BLaER1 (cell line): ENCODE measurements around the gene AACS.

Source experiments
- H3K27ac ChIP-seq: shearing (Covaris generic); formaldehyde crosslinking; 2 replicates; pipeline ENCODE4 v1.8.1; 2022
- H3K27me3 ChIP-seq: shearing (Covaris generic); formaldehyde crosslinking; 2 replicates; pipeline ENCODE4 v1.8.1; 2022
- H3K36me3 ChIP-seq: shearing (Covaris generic); formaldehyde crosslinking; 2 replicates; pipeline ENCODE4 v1.8.1; 2022
- H3K4me1 ChIP-seq: shearing (Covaris generic); formaldehyde crosslinking; 2 replicates; pipeline ENCODE4 v1.8.1; 2022
- H3K4me2 ChIP-seq: shearing (Covaris generic); formaldehyde crosslinking; 2 replicates; pipeline ENCODE4 v1.8.1; 2022
- H3K4me3 ChIP-seq: shearing (Covaris generic); formaldehyde crosslinking; 2 replicates; pipeline ENCODE4 v1.8.1; 2022
- H3K9ac ChIP-seq: shearing (Covaris generic); formaldehyde crosslinking; 2 replicates; pipeline ENCODE4 v1.8.1; 2022
- H3K9me3 ChIP-seq: shearing (Covaris generic); formaldehyde crosslinking; 2 replicates; pipeline ENCODE4 v1.8.1; 2022
- H4K20me1 ChIP-seq: shearing (Covaris generic); formaldehyde crosslinking; 2 replicates; pipeline ENCODE4 v1.8.1; 2022
- Cebpa-rat ChIP-seq: shearing (Covaris generic); IDR thresholded peaks from 2 replicates; pipeline ENCODE4 v1.8.1; 2022

The AACS gene

DNA sequence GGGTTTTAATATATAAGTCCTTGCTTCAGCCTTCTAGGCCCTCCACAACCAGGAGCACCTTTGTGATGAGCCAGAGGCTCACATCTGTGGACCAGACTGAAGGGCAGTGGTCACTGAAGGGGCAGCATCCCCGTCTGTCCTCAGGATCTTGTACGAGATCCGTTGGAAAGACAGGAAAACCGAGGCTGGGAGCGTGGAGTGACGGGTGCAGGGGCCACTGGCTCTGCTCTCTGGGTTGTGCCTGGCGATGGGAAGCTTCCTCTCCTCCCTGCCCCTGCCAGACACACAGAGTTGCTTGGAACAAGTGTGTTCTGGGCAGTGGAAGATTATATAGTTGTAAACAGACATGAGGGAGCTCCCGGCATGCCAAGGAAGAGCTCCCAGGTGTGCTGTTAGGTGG is 48.0 kb downstream of the AACS start:
- no peak overlapping the region for H3K4me2 ChIP-seq
- no peak overlapping the region for H3K27ac ChIP-seq
- H3K9me3 ChIP-seq = peaks cover 14% of the 10 kb centered on the region
- H3K4me3 ChIP-seq = no peak overlapping the region
- no peaks in the 10 kb centered on the region for H4K20me1 ChIP-seq
- TF ChIP-seq Cebpa-rat = no peak
- H3K36me3 ChIP-seq = peaks cover 62% of the 10 kb centered on the region
- no peaks in the 10 kb centered on the region for H3K27me3 ChIP-seq
- H3K9ac ChIP-seq = no peak overlapping the region
- H3K4me1 ChIP-seq = peaks cover 38% of the 10 kb centered on the region

DNA sequence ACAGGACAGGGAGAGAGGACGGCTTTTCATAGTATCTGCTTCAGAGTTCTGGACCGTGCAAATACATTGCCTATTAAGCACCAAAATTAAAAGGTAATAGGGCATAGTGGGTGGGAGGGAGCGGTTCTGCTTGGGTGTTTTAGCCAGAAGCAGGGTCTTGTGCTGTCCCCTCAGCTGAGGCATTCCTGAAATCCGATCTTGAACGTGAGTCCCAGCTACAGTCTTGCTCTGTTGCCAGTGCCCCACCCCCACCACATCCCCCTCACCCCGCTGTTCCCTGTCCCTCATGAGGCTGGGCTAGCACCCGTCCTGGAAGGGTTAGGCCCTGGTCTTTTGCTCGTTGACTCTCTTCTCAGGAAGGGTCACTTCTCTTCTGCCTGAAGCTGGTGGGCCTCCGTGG is 48.6 kb downstream of the AACS start:
- Histone ChIP-seq H3K36me3 (peaks cover 66% of the 10 kb centered on the region), H3K9me3 (peaks cover 19% of the 10 kb centered on the region), H3K9ac (no peak overlapping the region), H3K4me1 (peaks cover 36% of the 10 kb centered on the region), H3K27ac (no peak overlapping the region), H3K4me2 (no peak overlapping the region), H4K20me1 (no peaks in the 10 kb centered on the region), H3K27me3 (no peaks in the 10 kb centered on the region), H3K4me3 (no peak overlapping the region)
- TF ChIP-seq Cebpa-rat = no peak

DNA sequence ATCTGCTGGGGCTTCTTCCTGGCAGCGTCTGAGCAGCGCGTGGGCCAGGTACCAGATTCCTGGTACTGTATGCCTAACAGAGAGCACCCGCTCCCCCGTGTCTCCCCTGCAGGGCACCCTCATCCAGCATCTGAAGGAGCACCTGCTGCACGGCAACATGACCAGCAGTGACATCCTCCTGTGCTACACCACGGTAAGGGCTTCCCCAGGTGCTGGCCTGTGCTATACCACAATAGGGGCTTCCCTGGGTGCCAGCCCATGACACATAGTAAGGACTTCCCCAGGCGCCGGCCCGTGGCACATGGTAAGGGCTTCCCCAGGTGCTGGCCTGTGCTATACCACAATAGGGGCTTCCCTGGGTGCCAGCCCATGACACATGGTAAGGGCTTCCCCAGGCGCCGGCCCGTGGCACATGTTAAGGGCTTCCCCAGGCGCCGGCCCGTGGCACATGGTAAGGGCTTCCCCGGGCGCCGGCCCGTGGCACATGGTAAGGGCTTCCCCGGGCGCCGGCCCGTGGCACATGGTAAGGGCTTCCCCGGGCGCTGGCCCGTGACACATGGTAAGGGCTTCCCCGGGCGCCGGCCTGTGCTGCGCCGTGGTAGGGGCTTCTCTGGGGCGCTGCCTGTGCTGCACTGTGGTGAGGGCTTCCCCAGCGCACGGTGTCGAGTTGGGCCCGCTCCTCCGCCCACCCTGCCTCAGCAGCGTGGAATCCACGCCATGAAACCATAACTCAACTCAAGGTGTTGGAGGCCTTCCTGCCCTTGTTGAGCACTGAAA is 49.3 kb downstream of the AACS start:
- peaks cover 34% of the 10 kb centered on the region for H3K4me1 ChIP-seq
- H3K4me3 ChIP-seq = no peak overlapping the region
- H3K27me3 ChIP-seq = no peaks in the 10 kb centered on the region
- no peak overlapping the region for H3K27ac ChIP-seq
- TF ChIP-seq Cebpa-rat = no peak
- peaks cover 26% of the 10 kb centered on the region for H3K9me3 ChIP-seq
- H3K36me3 ChIP-seq = peaks cover 67% of the 10 kb centered on the region
- no peak overlapping the region for H3K4me2 ChIP-seq
- no peak overlapping the region for H3K9ac ChIP-seq
- H4K20me1 ChIP-seq = no peaks in the 10 kb centered on the region

DNA sequence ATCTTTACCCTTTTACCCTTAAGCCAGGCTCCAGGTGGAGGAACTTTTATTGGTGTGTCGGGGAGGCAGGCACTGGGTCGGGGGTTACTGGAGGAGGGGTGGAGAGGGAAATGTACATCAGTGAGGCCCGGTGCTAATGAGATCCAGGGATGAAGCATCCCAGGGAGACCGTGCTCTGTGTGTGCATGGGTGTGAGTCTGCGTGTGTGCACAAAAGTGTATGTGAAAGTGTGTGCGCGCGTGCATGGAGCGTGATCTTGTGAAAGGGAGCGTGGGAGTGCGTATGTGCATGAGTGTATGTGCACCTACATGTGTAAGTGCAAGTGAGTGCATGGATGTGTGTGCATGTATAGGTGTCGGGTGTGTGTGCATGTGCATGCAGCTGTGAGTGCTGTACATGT is 55.3 kb downstream of the AACS start:
- Histone ChIP-seq H3K4me3 (no peak overlapping the region), H3K9me3 (peaks cover 19% of the 10 kb centered on the region; the same call in 1 of the 2 replicates), H4K20me1 (no peaks in the 10 kb centered on the region), H3K4me1 (peaks cover 19% of the 10 kb centered on the region), H3K4me2 (no peak overlapping the region), H3K27me3 (no peaks in the 10 kb centered on the region), H3K27ac (no peak overlapping the region), H3K9ac (no peak overlapping the region), H3K36me3 (peaks cover 62% of the 10 kb centered on the region)
- no peak for TF ChIP-seq Cebpa-rat

DNA sequence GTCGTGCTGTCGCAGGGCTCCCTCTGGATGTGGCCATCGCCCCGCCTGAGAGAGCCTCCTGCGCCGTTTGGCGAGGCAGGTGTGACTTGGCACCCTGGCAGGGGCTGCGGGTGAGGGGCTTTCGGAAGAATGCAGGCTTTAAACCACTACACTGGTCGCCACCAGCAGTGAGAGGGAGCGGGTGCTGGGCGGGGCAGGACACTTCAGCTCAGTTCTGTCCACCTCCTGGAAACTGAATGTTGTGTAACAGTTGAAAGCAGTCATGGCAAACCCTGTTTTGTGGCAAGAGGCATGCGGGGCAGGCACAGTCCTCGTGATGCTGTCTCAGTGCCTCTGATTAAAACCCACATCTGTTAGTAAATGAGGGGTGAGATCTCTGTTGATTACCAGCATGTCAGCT is 55.9 kb downstream of the AACS start:
- Histone ChIP-seq H3K9ac (no peak overlapping the region), H3K4me1 (peaks cover 13% of the 10 kb centered on the region), H4K20me1 (no peaks in the 10 kb centered on the region), H3K27ac (no peak overlapping the region), H3K27me3 (no peaks in the 10 kb centered on the region), H3K36me3 (peaks cover 62% of the 10 kb centered on the region), H3K4me3 (no peak overlapping the region), H3K4me2 (no peak overlapping the region), H3K9me3 (peaks cover 19% of the 10 kb centered on the region; the same call in 1 of the 2 replicates)
- no peak for TF ChIP-seq Cebpa-rat

DNA sequence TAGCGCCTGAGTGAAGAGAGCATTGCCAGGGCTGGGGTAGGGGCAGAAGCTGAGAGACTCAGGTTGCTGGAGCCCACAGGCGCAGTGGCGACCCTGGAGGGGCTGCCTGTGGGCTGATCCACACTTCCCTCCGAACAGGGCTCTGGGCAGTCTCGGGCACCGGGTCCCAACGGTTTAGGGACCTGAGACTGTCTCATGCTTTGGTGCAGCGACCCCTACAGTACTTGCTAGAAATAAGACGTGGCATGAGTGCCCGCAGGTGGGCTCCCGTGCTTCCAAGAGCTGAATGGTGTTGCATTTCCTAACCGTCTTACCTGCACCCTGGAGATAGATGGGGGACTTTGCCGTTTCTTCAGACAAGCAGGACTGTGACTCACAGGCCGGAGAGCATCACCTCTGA is 57.4 kb downstream of the AACS start:
- H3K27me3 ChIP-seq = no peaks in the 10 kb centered on the region
- TF ChIP-seq Cebpa-rat = no peak
- no peak overlapping the region for H3K27ac ChIP-seq
- H3K4me3 ChIP-seq = no peak overlapping the region
- H3K36me3 ChIP-seq = peaks cover 56% of the 10 kb centered on the region
- no peaks in the 10 kb centered on the region for H4K20me1 ChIP-seq
- H3K9ac ChIP-seq = no peak overlapping the region
- H3K9me3 ChIP-seq = peaks cover 19% of the 10 kb centered on the region; the same call in 1 of the 2 replicates
- peaks cover 11% of the 10 kb centered on the region; the same call in 1 of the 2 replicates for H3K4me1 ChIP-seq
- no peak overlapping the region for H3K4me2 ChIP-seq

DNA sequence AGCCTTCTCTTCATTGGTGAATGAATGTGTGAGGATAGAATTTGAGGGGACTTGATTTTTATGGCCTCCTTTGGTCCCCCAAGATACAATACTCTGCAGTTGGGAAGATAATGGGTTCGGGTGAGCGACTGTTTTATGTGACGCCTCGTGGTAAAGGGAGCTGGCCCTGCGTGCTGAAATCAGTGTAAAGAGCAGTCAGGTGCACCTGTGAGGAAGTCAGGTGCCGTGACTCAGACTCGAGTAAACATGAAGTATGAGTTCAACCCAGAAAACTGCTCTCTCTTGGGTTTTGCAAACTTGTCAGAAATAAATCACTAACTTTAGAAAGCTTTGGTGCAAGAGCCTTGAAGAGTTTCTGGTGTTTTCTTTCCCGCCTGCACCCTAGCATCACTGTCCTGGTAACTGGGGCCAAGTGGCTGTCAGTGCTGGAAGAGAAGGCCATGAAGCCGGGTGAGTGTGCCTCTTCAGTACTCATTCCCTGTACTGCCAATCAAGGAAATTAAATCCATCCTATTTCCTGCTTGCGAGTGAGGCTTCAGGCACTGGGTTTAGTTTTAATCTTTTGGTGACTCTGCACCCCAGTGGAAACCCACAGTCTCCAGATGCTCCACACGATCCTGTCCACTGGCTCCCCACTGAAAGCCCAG is 59.2 kb downstream of the AACS start:
- Histone ChIP-seq H4K20me1 (no peaks in the 10 kb centered on the region), H3K36me3 (peaks cover 51% of the 10 kb centered on the region), H3K4me1 (peaks cover 24% of the 10 kb centered on the region), H3K9me3 (peaks cover 4% of the 10 kb centered on the region; the same call in 1 of the 2 replicates), H3K27me3 (no peaks in the 10 kb centered on the region), H3K4me3 (no peak overlapping the region), H3K9ac (no peak overlapping the region), H3K4me2 (no peak overlapping the region), H3K27ac (no peak overlapping the region)
- TF ChIP-seq Cebpa-rat = no peak

DNA sequence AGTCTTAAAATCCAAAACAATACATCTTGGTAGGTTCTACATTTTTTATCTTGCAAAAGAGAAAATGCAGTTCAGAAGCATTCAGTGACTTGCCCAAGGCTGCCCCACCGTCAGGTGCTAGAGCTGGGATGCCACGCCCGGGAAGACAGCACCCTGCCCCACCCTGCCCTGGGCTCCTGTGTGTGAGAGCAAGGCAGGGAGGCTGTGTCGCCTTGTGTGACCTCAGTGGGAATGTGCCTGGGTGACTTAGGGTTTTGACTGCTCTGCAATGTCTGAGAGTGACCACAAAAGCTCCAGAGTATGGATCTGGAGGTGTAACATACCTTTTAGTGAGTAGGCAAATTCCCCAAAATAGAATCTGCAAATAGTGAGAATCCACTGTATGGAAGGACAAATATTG is 60.0 kb downstream of the AACS start:
- H3K9ac ChIP-seq = no peak overlapping the region
- no peak overlapping the region for H3K4me2 ChIP-seq
- H3K36me3 ChIP-seq = peaks cover 50% of the 10 kb centered on the region
- H3K27ac ChIP-seq = no peak overlapping the region
- TF ChIP-seq Cebpa-rat = no peak
- H4K20me1 ChIP-seq = no peaks in the 10 kb centered on the region
- peaks cover 33% of the 10 kb centered on the region for H3K4me1 ChIP-seq
- peaks cover 6% of the 10 kb centered on the region; the same call in 1 of the 2 replicates for H3K9me3 ChIP-seq
- no peaks in the 10 kb centered on the region for H3K27me3 ChIP-seq
- H3K4me3 ChIP-seq = no peak overlapping the region

DNA sequence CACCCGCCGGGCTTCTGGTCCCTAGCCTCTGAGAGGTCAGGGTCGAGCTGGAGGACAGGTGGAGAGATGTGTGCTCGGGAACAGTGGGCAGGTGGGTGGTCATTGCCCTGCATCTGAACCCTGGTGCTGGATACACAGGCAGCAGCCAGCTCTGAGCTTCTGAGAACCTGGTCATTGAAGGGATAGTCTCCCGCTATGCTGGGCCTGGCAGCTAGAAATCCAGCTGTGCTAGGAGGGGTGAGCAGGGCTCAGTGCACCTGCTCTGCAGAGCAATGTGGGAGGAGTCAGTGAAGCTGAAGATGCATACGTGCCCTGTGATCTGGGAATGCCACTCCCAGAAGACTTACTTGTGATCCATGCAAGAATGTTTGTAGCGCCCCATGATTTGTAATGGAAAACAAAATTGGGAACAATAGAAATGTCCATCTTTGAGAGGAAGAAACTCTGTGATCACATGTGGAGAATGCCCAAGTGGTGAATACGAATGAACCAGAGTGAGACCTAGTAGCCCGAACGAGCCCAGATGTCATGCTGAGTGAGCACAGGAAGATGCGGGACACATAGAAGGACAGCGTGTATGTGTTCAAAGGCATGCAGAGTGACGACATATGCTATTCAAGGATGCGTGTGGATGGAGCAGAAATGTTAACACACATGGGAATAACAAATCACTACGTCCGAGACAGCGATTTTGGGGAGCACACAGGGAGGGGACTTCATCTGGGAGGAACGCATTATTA is 63.4 kb downstream of the AACS start:
- H3K9me3 ChIP-seq = peaks cover 8% of the 10 kb centered on the region; the same call in 1 of the 2 replicates
- no peak overlapping the region for H3K4me3 ChIP-seq
- no peak overlapping the region for H3K27ac ChIP-seq
- no peak for TF ChIP-seq Cebpa-rat
- peaks cover 64% of the 10 kb centered on the region for H3K4me1 ChIP-seq
- no peak overlapping the region for H3K9ac ChIP-seq
- peaks cover 40% of the 10 kb centered on the region for H3K36me3 ChIP-seq
- H3K27me3 ChIP-seq = no peaks in the 10 kb centered on the region
- H3K4me2 ChIP-seq = no peak overlapping the region; the same call in 1 of the 2 replicates
- H4K20me1 ChIP-seq = 0 out of 2 replicates have a peak, but pooled peaks cover 6% of the 10 kb centered on the region
